Trophoblast cell (in vitro differentiated cells and primary cell): ENCODE measurements around the gene SIX1.

Source experiments
- DNase-seq, 2 donors: peaks; one replicate each; pipeline ENCODE4 v3.0.0-alpha.2; 2016
- H2AFZ ChIP-seq: 2 replicates; pipeline ENCODE4 v1.6.1; 2013; ENCODE audit warnings: low read length, moderate library complexity, mild to moderate bottlenecking; ENCODE audit not compliant: insufficient read depth, poor library complexity
- H2AK5ac ChIP-seq: 2 replicates; pipeline ENCODE4 v1.6.1; 2013; ENCODE audit warnings: mild to moderate bottlenecking, low read length
- H2BK120ac ChIP-seq: 2 replicates; pipeline ENCODE4 v1.6.1; 2013; ENCODE audit warnings: low read length, mild to moderate bottlenecking, moderate library complexity; ENCODE audit not compliant: insufficient read depth, poor library complexity
- H2BK12ac ChIP-seq: 2 replicates; pipeline ENCODE4 v1.6.1; 2013; ENCODE audit warnings: mild to moderate bottlenecking, low read length, moderate library complexity
- H2BK5ac ChIP-seq: 2 replicates; pipeline ENCODE4 v1.6.1; 2013; ENCODE audit warnings: low read length, low read depth, moderate library complexity, mild to moderate bottlenecking; ENCODE audit not compliant: poor library complexity
- H3K14ac ChIP-seq: 2 replicates; pipeline ENCODE4 v1.6.1; 2013; ENCODE audit warnings: mild to moderate bottlenecking, low read length
- H3K18ac ChIP-seq: 2 replicates; pipeline ENCODE4 v1.6.1; 2013; ENCODE audit warnings: mild to moderate bottlenecking, low read length
- H3K23ac ChIP-seq: 2 replicates; pipeline ENCODE4 v1.6.1; 2013; ENCODE audit warnings: low read length
- H3K27ac ChIP-seq: 2 replicates; pipeline ENCODE4 v1.5.1; 2013; ENCODE audit warnings: low read depth, mild to moderate bottlenecking, inconsistent platforms, low read length, moderate library complexity
- H3K27me3 ChIP-seq: 2 replicates; pipeline ENCODE4 v1.6.1; 2013; ENCODE audit warnings: inconsistent platforms, mild to moderate bottlenecking, low read length, moderate library complexity; ENCODE audit not compliant: insufficient read depth
- H3K36me3 ChIP-seq, 2 experiments: 1 replicate in 1 of 2; 2 replicates in 1 of 2; pipeline ENCODE4 v1.6.1; 2013; ENCODE audit warnings: low read length in 2 of 2, mild to moderate bottlenecking in 2 of 2, moderate library complexity in 1 of 2; ENCODE audit not compliant: insufficient read depth in 2 of 2, control insufficient read depth in 1 of 2
- H3K4ac ChIP-seq: 2 replicates; pipeline ENCODE4 v1.6.1; 2013; ENCODE audit warnings: low read depth, mild to moderate bottlenecking, low read length, moderate library complexity
- H3K4me1 ChIP-seq, 2 experiments: 1 replicate in 1 of 2; 2 replicates in 1 of 2; pipeline ENCODE4 v1.6.1; 2013; ENCODE audit warnings: low read length in 2 of 2, mild to moderate bottlenecking in 2 of 2, moderate library complexity in 1 of 2; ENCODE audit not compliant: insufficient read depth in 2 of 2, control insufficient read depth in 1 of 2
- H3K4me2 ChIP-seq: 2 replicates; pipeline ENCODE4 v1.6.1; 2013; ENCODE audit warnings: inconsistent platforms, mild to moderate bottlenecking, low read length, moderate library complexity
- H3K4me3 ChIP-seq: 2 replicates; pipeline ENCODE4 v1.5.1; 2013; ENCODE audit warnings: mild to moderate bottlenecking, low read depth, low read length, inconsistent platforms
- H3K79me1 ChIP-seq: one replicate; pipeline ENCODE4 v1.6.1; 2013; ENCODE audit warnings: low read length
- H3K79me2 ChIP-seq: 2 replicates; pipeline ENCODE4 v1.6.1; 2013; ENCODE audit warnings: low read length, mild to moderate bottlenecking; ENCODE audit not compliant: control insufficient read depth, insufficient read depth, poor library complexity
- H3K9ac ChIP-seq: 2 replicates; pipeline ENCODE4 v1.6.1; 2013; ENCODE audit warnings: mild to moderate bottlenecking, low read length
- H3K9me3 ChIP-seq: 2 replicates; pipeline ENCODE4 v1.6.1; 2013; ENCODE audit warnings: low read depth, mild to moderate bottlenecking, control low read depth, inconsistent platforms, low read length; ENCODE audit not compliant: insufficient read depth
- H4K12ac ChIP-seq: 2 replicates; pipeline ENCODE4 v1.6.1; 2013; ENCODE audit warnings: low read depth, mild to moderate bottlenecking, low read length, moderate library complexity
- H4K8ac ChIP-seq: 2 replicates; pipeline ENCODE4 v1.6.1; 2013; ENCODE audit warnings: low read depth, mild to moderate bottlenecking, low read length, moderate library complexity
- H4K91ac ChIP-seq: one replicate; pipeline ENCODE4 v1.6.1; 2013; ENCODE audit warnings: low read depth, mild to moderate bottlenecking, low read length, moderate library complexity
- WGBS: extraction: QIAGEN DNeasy Blood & Tissue Kit; methylation state at CpG from one replicate; pipeline ENCODE4 v1.1.7; 2013; ENCODE audit warnings: missing lambda C conversion rate; ENCODE audit not compliant: insufficient read length, insufficient coverage; ENCODE audit errors: extremely low coverage; 5-methylcytosine and 5-hydroxymethylcytosine counted together

SIX1 gene

GRCh38 chr14:60636879-60637478 lies 12.3 kb downstream of the SIX1 start:
- Histone ChIP-seq H4K12ac (no peak overlapping the region), H3K9me3 (no peaks in the 10 kb centered on the region), H3K79me2 (no peaks in the 10 kb centered on the region), H3K36me3 (no peaks in the 10 kb centered on the region), H3K23ac (no peak overlapping the region), H3K4ac (no peak overlapping the region), H2BK5ac (no peak overlapping the region), H3K79me1 (no peaks in the 10 kb centered on the region), H2AFZ (no peak overlapping the region), H3K27me3 (peaks cover 42% of the 10 kb centered on the region), H3K27ac (no peak overlapping the region), H2BK120ac (no peak overlapping the region), H4K8ac (no peak overlapping the region), H3K9ac (no peak overlapping the region), H3K4me2 (peak overlapping the region; percentile 52), H2AK5ac (no peak overlapping the region), H3K14ac (no peak overlapping the region), H3K4me3 (no peak overlapping the region), H4K91ac (no peak overlapping the region), H2BK12ac (no peak overlapping the region), H3K4me1 (peaks cover 2 to 8% of the 10 kb centered on the region in 2 experiments), H3K18ac (no peak overlapping the region)
- WGBS, result no CpG with 5 or more reads among the region's 20 CpGs
- no peak for DNase-seq

GRCh38 chr14:60634153-60634552 lies 15.1 kb downstream of the SIX1 start:
- no peak overlapping the region for H3K23ac ChIP-seq

GRCh38 chr14:60632777-60633176 lies 16.5 kb downstream of the SIX1 start:
- no peak overlapping the region for H3K27ac ChIP-seq
- peaks cover 18% of the 10 kb centered on the region for H3K27me3 ChIP-seq
- H4K8ac ChIP-seq, result no peak overlapping the region
- H3K23ac ChIP-seq, result no peak overlapping the region
- H3K9me3 ChIP-seq, result no peaks in the 10 kb centered on the region
- H3K4me1 ChIP-seq, result peaks cover 1 to 6% of the 10 kb centered on the region in 2 experiments
- H3K4me2 ChIP-seq, result no peak overlapping the region
- no peak overlapping the region for H3K14ac ChIP-seq
- H4K12ac ChIP-seq, result no peak overlapping the region
- no peak overlapping the region for H2BK12ac ChIP-seq
- no peak overlapping the region for H4K91ac ChIP-seq
- no peak overlapping the region for H3K4ac ChIP-seq
- no peak for DNase-seq
- WGBS, result no CpG with 5 or more reads among the region's 2 CpGs
- no peak overlapping the region for H3K9ac ChIP-seq
- H2BK5ac ChIP-seq, result no peak overlapping the region
- no peak overlapping the region for H2BK120ac ChIP-seq
- H2AFZ ChIP-seq, result no peak overlapping the region
- no peaks in the 10 kb centered on the region for H3K79me2 ChIP-seq
- H3K36me3 ChIP-seq, result no peaks in the 10 kb centered on the region
- no peak overlapping the region for H2AK5ac ChIP-seq
- H3K4me3 ChIP-seq, result no peak overlapping the region
- no peaks in the 10 kb centered on the region for H3K79me1 ChIP-seq
- H3K18ac ChIP-seq, result no peak overlapping the region

More at GRCh38 chr14:60634153-60634552, 15.1 kb downstream of the SIX1 start:
- no peak overlapping the region for H3K14ac ChIP-seq
- H4K12ac ChIP-seq, result no peak overlapping the region
- no peak overlapping the region for H3K27ac ChIP-seq
- no peak overlapping the region for H3K18ac ChIP-seq
- DNase-seq, result no peak
- no peak overlapping the region for H3K4me3 ChIP-seq
- no peak overlapping the region for H4K8ac ChIP-seq
- no peak overlapping the region for H2BK5ac ChIP-seq
- no peak overlapping the region for H4K91ac ChIP-seq
- H3K4me1 ChIP-seq, result peaks cover 2 to 8% of the 10 kb centered on the region in 2 experiments
- WGBS, result no CpG with 5 or more reads among the region's 4 CpGs
- no peaks in the 10 kb centered on the region for H3K79me2 ChIP-seq
- no peak overlapping the region for H2BK12ac ChIP-seq
- no peak overlapping the region for H3K4ac ChIP-seq
- H2AK5ac ChIP-seq, result no peak overlapping the region
- H3K79me1 ChIP-seq, result no peaks in the 10 kb centered on the region
- no peaks in the 10 kb centered on the region for H3K9me3 ChIP-seq
- H3K9ac ChIP-seq, result no peak overlapping the region
- H2AFZ ChIP-seq, result no peak overlapping the region
- H3K36me3 ChIP-seq, result no peaks in the 10 kb centered on the region
- H3K27me3 ChIP-seq, result peaks cover 27% of the 10 kb centered on the region
- H3K4me2 ChIP-seq, result no peak overlapping the region
- H2BK120ac ChIP-seq, result no peak overlapping the region

GRCh38 chr14:60632257-60632656 lies 17.0 kb downstream of the SIX1 start:
- H3K36me3 ChIP-seq, result no peaks in the 10 kb centered on the region
- H3K79me2 ChIP-seq, result no peaks in the 10 kb centered on the region
- H3K18ac ChIP-seq, result no peak overlapping the region
- H2AFZ ChIP-seq, result no peak overlapping the region
- H3K14ac ChIP-seq, result no peak overlapping the region
- no peak overlapping the region for H2BK120ac ChIP-seq
- H2BK12ac ChIP-seq, result no peak overlapping the region
- WGBS, result no CpG with 5 or more reads among the region's 3 CpGs
- H3K79me1 ChIP-seq, result no peaks in the 10 kb centered on the region
- no peak overlapping the region for H3K9ac ChIP-seq
- no peak overlapping the region for H4K8ac ChIP-seq
- peaks cover 0 to 2% of the 10 kb centered on the region in 2 experiments for H3K4me1 ChIP-seq
- DNase-seq, result no peak
- H4K12ac ChIP-seq, result no peak overlapping the region
- no peak overlapping the region for H3K4me2 ChIP-seq
- no peak overlapping the region for H2AK5ac ChIP-seq
- no peak overlapping the region for H3K4ac ChIP-seq
- no peaks in the 10 kb centered on the region for H3K9me3 ChIP-seq
- H3K23ac ChIP-seq, result no peak overlapping the region
- no peak overlapping the region for H3K4me3 ChIP-seq
- H2BK5ac ChIP-seq, result no peak overlapping the region
- H3K27me3 ChIP-seq, result peaks cover 13% of the 10 kb centered on the region
- H4K91ac ChIP-seq, result no peak overlapping the region
- no peak overlapping the region for H3K27ac ChIP-seq
